ENCODE results near the gene CD58.

CD58 gene

DNA sequence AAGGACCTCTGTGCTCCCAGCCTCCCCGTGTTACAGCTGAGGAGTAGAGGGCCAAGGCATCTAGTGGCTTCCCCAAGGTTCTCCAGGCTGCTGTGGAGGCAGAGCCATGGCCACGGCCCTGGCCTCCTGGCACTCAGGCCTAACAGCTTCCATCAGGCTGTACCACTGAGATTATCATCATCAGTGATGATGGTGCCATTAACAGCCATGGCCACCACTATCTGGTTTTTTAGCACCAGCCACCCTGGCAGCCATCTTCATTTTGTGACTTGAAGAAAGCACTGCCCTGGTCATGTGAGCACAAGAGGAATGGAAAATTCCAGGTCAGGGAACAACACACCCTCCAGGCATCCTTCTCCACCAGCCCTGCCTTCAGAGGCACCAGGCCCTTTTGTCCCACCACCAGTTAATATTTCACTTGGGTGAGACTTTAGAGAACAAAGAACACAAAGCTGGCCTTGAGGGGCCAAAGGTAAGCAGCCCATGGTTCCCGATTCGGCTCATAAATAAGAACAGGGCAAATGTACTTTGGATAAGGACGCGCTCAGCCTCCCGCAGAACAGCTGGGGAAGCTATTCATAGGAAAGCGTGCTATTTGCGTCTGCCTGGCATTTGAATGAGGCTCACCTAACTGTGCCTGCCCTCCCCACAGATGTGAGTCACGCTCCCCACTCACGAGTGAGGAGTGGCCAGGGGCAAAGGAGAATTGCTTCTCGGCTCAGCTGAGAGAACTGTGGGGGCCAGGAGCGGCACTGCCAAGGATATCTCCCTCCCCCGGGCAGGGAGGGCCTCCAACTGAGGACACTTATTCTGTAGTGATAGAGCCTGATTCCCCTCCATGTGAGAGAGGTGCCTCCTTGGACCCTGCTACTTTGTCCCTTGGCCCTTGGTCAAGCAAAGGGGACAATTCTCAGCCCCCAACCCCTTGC is 95.6 kb downstream of the CD58 start:
- no peak overlapping the region for H3K27ac Mint-ChIP-seq
- no peak for DNase-seq
- no peaks in the 10 kb centered on the region for H3K4me1 Mint-ChIP-seq
- H3K9me3 Mint-ChIP-seq = no peaks in the 10 kb centered on the region
- CTCF ChIA-PET = interaction anchor here (3.6 kb wide), 1 partner anchor 10 kb away, joined by 23 read pairs; no protein-coding TSS in a partner anchor
- no peaks in the 10 kb centered on the region for H3K27me3 Mint-ChIP-seq
- H3K36me3 Mint-ChIP-seq = no peaks in the 10 kb centered on the region
- no peak overlapping the region for H3K4me3 Mint-ChIP-seq

DNA sequence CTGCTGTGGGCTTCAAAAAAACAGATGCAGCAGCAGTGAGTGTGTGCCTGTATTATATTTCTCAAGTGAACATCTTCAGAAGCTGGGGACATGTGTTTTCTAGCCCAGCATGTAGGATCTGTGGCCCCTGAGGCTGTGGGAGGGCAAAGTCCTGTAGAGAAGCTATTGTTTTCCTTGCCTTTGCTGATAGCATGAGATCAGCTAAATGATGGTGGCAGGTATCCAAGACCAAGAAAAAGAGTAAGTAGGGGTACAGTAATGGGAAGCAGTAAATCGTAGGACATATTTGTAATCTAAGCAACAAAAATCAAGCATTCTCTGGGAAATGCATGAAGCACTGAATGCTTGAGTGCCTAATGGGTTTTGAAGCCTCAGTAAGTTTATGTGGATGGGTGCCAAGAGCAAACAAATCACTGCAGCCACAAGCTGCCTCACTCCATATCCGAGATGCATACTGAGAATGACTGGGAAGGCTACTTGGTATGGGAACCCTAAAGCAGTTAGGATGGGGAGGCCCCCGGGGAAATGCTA is 98.3 kb downstream of the CD58 start:
- Mint-ChIP-seq H3K36me3 (no peaks in the 10 kb centered on the region), H3K9me3 (no peaks in the 10 kb centered on the region), H3K4me3 (no peak overlapping the region), H3K27me3 (no peaks in the 10 kb centered on the region), H3K27ac (no peak overlapping the region), H3K4me1 (no peaks in the 10 kb centered on the region)
- CTCF ChIA-PET = interaction anchor here (0.9 to 1.2 kb wide), 2 partner anchors 13 to 23 kb away, joined by 3 to 4 read pairs; no protein-coding TSS in a partner anchor
- DNase-seq = no peak

DNA sequence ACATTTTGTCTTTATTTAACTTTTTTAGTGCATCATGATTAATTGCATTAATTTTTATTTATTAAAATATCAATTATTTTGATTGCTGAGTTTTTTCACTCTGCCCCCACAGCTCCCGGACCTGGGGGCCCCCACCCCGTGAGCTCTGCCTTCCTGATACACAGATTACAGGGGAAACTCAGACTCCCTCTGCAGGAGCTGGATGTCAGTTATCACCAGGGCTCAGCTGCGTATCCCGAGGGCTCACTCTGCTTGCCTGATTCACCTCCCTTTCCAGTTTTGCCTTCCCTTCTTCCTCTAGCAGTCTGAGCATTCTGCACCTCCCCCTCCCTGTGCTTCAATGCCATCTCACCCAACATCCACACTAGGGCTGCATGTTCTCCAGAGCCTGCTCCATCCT is 99.6 kb downstream of the CD58 start:
- Mint-ChIP-seq H3K27ac (no peak overlapping the region), H3K4me3 (no peak overlapping the region), H3K4me1 (no peaks in the 10 kb centered on the region), H3K36me3 (no peaks in the 10 kb centered on the region), H3K9me3 (no peaks in the 10 kb centered on the region), H3K27me3 (no peaks in the 10 kb centered on the region)
- DNase-seq = no peak
- CTCF ChIA-PET = interaction anchor here (1.2 kb wide), 1 partner anchor 22 kb away, joined by 3 read pairs; no protein-coding TSS in a partner anchor

DNA sequence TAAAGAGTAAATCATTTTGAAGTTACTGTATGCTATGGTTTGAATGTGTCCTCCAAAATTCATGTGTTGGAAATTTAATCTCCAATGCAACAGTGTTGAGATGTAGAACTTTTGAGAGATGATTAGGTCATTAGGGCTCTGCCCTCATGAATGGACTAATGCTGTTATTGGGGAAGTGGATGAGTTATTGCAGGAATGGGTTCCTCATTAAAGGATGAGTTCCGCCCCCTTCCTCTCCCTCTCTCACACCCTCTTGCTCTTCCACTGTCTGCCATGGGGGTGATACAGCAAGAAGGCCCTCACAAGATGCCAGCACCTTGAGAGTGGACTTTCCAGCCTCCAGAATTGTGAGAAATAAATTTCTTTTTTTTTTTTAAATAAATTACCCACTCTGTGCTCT is 100.2 kb downstream of the CD58 start:
- Mint-ChIP-seq H3K27me3 (peaks cover 4% of the 10 kb centered on the region), H3K27ac (no peak overlapping the region), H3K4me3 (no peak overlapping the region), H3K4me1 (no peaks in the 10 kb centered on the region), H3K36me3 (no peaks in the 10 kb centered on the region), H3K9me3 (no peaks in the 10 kb centered on the region)
- no peak for DNase-seq
- CTCF ChIA-PET = no interaction called here

DNA sequence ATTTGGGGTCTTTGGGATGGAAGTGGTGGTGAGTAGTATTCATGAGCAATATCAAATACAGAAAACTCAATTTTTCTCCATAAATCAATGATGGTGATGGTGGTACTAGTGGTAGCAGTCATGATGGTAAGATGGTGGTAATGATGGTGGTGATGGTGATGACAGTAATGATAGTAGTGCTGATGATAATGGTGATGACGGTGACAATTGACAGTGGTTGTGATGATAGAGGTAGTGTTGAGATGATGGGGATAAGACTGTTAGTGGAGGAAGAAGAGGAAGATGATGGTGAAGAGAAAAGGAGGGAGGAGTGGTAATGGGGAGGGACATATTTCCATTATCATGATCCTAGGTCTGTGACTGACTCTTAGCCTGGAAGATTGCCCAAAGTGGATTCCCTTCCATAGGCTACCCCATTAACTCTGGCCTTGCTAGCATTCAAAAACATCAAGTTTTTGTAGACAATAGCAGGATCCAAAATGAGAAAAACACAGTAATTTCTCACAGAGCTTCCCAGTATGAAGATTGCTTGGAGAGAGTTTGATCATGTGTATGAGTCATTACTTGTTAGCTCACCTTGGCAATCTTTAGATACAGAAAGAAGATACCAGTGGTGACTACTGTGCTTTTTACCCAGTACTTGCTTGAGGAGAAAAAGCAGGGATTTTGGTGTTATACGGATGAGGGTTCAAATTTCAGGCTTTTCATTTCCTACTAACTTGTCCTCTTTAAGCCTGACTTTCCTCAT is 103.8 kb downstream of the CD58 start:
- no peak overlapping the region for H3K4me3 Mint-ChIP-seq
- CTCF ChIA-PET = no interaction called here
- H3K27ac Mint-ChIP-seq = no peak overlapping the region
- H3K36me3 Mint-ChIP-seq = no peaks in the 10 kb centered on the region
- peaks cover 19% of the 10 kb centered on the region for H3K27me3 Mint-ChIP-seq
- DNase-seq = no peak
- H3K4me1 Mint-ChIP-seq = no peaks in the 10 kb centered on the region
- H3K9me3 Mint-ChIP-seq = no peaks in the 10 kb centered on the region

DNA sequence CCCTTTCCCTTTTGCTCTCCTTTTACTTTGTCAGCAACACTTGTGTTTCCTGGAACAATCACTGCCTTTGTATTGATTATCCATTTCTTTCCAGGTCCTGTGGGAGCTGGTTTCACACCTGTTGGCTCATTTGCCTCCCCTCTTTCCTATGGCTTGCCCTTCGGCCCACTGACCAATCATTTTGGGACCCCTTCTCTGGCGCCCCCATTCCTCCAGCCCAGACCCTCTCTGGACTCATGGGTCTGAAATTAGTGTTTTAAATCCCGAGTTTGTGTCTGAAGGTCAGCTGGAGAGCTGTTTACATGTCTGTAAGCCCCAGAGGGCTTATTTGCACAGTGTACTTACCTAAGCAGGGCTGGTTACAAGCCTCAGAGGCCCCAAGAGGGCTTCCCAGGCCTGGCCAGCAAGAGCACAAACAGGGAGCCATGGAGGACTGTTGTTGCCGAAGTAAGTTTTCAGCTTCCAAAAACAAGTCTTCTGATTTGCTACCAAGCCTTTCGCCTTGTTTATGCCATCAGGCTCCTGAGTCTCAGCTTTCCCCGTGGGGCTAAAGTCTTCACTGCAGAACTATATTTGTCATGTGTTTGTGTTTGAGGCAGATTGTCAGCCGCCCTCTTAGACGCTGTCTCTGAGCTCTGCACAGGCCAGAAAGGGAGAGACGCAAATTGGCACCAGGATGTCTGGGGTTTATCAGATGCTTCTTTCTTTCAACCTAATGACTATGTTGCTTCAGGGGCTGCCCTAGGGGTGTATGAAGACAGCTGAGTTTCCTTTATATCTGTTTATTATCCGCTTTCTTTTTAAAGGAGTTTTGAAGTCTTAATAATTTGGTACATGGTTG is 104.8 kb downstream of the CD58 start:
- Mint-ChIP-seq H3K9me3 (no peaks in the 10 kb centered on the region), H3K4me3 (no peak overlapping the region), H3K4me1 (no peaks in the 10 kb centered on the region), H3K27ac (no peak overlapping the region), H3K27me3 (peaks cover 21% of the 10 kb centered on the region), H3K36me3 (no peaks in the 10 kb centered on the region)
- no peak for DNase-seq
- CTCF ChIA-PET = no interaction called here

DNA sequence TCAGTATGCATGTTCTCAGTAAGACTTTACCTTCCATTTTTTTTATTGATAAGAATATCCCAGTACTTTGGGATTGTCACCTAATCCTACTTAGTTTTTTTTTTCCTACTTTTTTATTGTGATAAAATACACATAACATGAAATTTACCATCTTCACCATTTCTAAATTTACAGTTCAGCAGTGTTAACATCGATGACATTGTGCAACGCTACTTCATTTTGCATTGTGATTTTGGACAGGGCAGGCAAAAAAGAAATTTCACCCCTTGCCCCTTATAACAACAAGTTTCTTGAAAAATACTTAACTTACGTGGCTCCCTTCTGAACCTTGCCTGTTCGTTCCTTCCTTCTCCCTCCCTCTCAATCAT is 105.4 kb downstream of the CD58 start:
- CTCF ChIA-PET = no interaction called here

More for the DNA sequence above, 105.4 kb downstream of the CD58 start:
- no peak for DNase-seq
- Mint-ChIP-seq H3K27ac (no peak overlapping the region), H3K9me3 (no peaks in the 10 kb centered on the region), H3K4me1 (no peaks in the 10 kb centered on the region), H3K4me3 (no peak overlapping the region), H3K27me3 (peaks cover 27% of the 10 kb centered on the region), H3K36me3 (no peaks in the 10 kb centered on the region)
